ENCODE results near the gene MROH9. TPM values are rescaled to one million over a fixed set of nuclear protein-coding genes. Genes with fewer than 3 reads are reported as not detected.

The MROH9 gene
- total RNA-seq, 1 experiment from 2014 or later = not detected

- no peak for DNase-seq (ENCODE audit: low read depth, low spot score)
- BruUV-seq (replicated peaks) = no TSS peak
- H3K4me2 ChIP-seq (ENCODE audit: low read length) = no peak overlapping the region
- no peak overlapping the region for H2AFZ ChIP-seq (ENCODE audit: low read depth, low read length, poor library complexity, severe bottlenecking)
- no peak for TF ChIP-seq EZH2 (IDR thresholded peaks at IDR 0.05)
- TF ChIP-seq, protein P1, sequence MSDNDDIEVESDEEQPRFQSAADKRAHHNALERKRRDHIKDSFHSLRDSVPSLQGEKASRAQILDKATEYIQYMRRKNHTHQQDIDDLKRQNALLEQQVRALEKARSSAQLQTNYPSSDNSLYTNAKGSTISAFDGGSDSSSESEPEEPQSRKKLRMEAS (IDR thresholded peaks at IDR 0.05) = no peak
- no peak for TF ChIP-seq SIN3A (IDR thresholded peaks at IDR 0.05; ENCODE audit: low read depth)
- no peak for TF ChIP-seq TCF7L2 (IDR thresholded peaks at IDR 0.05; ENCODE audit: borderline replicate concordance, extremely low read depth, insufficient read depth, insufficient read length)
- no peak for TF ChIP-seq ZNF274 (IDR thresholded peaks at IDR 0.05; ENCODE audit: low read depth, low read length)
- TF ChIP-seq EZH2phosphoT487 (IDR thresholded peaks at IDR 0.05; ENCODE audit: borderline replicate concordance) = no peak
- TF ChIP-seq, protein P2, sequence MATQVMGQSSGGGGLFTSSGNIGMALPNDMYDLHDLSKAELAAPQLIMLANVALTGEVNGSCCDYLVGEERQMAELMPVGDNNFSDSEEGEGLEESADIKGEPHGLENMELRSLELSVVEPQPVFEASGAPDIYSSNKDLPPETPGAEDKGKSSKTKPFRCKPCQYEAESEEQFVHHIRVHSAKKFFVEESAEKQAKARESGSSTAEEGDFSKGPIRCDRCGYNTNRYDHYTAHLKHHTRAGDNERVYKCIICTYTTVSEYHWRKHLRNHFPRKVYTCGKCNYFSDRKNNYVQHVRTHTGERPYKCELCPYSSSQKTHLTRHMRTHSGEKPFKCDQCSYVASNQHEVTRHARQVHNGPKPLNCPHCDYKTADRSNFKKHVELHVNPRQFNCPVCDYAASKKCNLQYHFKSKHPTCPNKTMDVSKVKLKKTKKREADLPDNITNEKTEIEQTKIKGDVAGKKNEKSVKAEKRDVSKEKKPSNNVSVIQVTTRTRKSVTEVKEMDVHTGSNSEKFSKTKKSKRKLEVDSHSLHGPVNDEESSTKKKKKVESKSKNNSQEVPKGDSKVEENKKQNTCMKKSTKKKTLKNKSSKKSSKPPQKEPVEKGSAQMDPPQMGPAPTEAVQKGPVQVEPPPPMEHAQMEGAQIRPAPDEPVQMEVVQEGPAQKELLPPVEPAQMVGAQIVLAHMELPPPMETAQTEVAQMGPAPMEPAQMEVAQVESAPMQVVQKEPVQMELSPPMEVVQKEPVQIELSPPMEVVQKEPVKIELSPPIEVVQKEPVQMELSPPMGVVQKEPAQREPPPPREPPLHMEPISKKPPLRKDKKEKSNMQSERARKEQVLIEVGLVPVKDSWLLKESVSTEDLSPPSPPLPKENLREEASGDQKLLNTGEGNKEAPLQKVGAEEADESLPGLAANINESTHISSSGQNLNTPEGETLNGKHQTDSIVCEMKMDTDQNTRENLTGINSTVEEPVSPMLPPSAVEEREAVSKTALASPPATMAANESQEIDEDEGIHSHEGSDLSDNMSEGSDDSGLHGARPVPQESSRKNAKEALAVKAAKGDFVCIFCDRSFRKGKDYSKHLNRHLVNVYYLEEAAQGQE (IDR thresholded peaks at IDR 0.05; ENCODE audit: low read depth) = no peak
- no peak for TF ChIP-seq ELF1 (IDR thresholded peaks at IDR 0.05; ENCODE audit: borderline replicate concordance, low read depth)
- no peak for TF ChIP-seq FOSL1 (IDR thresholded peaks at IDR 0.05; ENCODE audit: low read depth)
- TF ChIP-seq CEBPB (IDR thresholded peaks at IDR 0.05; ENCODE audit: low read depth) = no peak
- TF ChIP-seq RAD21 (IDR thresholded peaks at IDR 0.05; ENCODE audit: low read depth) = no peak
- no peak for TF ChIP-seq ZFX (IDR thresholded peaks at IDR 0.05)
- TF ChIP-seq JUND (IDR thresholded peaks at IDR 0.05) = no peak
- no peaks in the 10 kb centered on the region for H4K20me1 ChIP-seq (ENCODE audit: insufficient read depth)
- no peaks in the 10 kb centered on the region for H3K27me3 ChIP-seq (ENCODE audit: insufficient read depth, low read length)
- no peaks in the 10 kb centered on the region for H3K9me2 ChIP-seq (ENCODE audit: insufficient read depth)
- ChIA-PET CTCF (no interaction called here), RAD21 (ENCODE audit: low non-redundant PET in 1 of 2, low total read pairs in 2 of 2, uncharacterized antibody in 2 of 2, unreplicated experiment in 2 of 2) (no interaction called here), POLR2A (no interaction called here)
- no peaks in the 10 kb centered on the region for H3K4me1 ChIP-seq (ENCODE audit: control insufficient read depth in 1 of 2, insufficient read depth in 2 of 2, low read length in 2 of 2)
- no peaks in the 10 kb centered on the region for H3K36me3 ChIP-seq (ENCODE audit: control insufficient read depth in 1 of 2, insufficient read depth in 2 of 2, low read length in 2 of 2)
- intact Hi-C loops (cut with micrococcal nuclease) = no loop called here
- H3K27ac ChIP-seq (ENCODE audit: low read depth, low read length) = no peak overlapping the region
- H3K9ac ChIP-seq (ENCODE audit: low read length) = no peak overlapping the region
- no peaks in the 10 kb centered on the region for H3K9me3 ChIP-seq (ENCODE audit: control insufficient read depth in 1 of 2, insufficient read depth in 1 of 2, low read depth in 1 of 2, low read length in 2 of 2)
- no peaks in the 10 kb centered on the region for H3K79me2 ChIP-seq (ENCODE audit: insufficient read depth, low read length)
- no peak overlapping the region for H3K4me3 ChIP-seq (replicated peaks in 1 of 2; ENCODE audit: low read depth in 1 of 2, low read length in 2 of 2)
- no peak for ATAC-seq
Measured at GRCh38 chr1:171062902-171063301, 127.6 kb downstream of the MROH9 start.

Measured in HCT116 (cell line).